OCI-LY7 (cell line): ENCODE results near the gene CDHR5.

Source experiments
- CTCF ChIP-seq: fragments of 200-600 bp; sonication (generic); conservative IDR thresholded peaks from 2 replicates; pipeline ENCODE4 v1.5.1; 2014; ENCODE audit warnings: mild to moderate bottlenecking, antibody characterized with exemption, low read length, moderate library complexity, mixed read lengths
- EZH2phosphoT487 ChIP-seq: fragments of 200-600 bp; sonication (generic); IDR thresholded peaks from 2 replicates; pipeline ENCODE4 v1.6.1; 2018; ENCODE audit warnings: low read depth, borderline replicate concordance, mild to moderate bottlenecking, mixed run types, antibody characterized with exemption, low read length, moderate library complexity, mixed read lengths

- TF ChIP-seq CTCF (no peak), EZH2phosphoT487 (no peak)
Measured at GRCh38 chr11:659532-660085, 34.9 kb upstream of the CDHR5 start.
